K562 (cell line): ENCODE results near the gene GNAT2. TPM values are rescaled to one million over a fixed set of nuclear protein-coding genes. Genes with fewer than 3 reads are reported as not detected.

Experiments used
- ATAC-seq: fragments of 200-7000 bp; cut with Tn5 transposase; 3 replicates; pipeline ENCODE4 v1.9.1; 2020; ENCODE audit warnings: moderate library complexity
- BruUV-seq: library from RNA; stranded (reverse); fragments of 400-500 nt; replicated peaks from 2 replicates; lab custom pipeline; 2021; lab: Mats Ljungman, UMichigan
- CTCF ChIA-PET: fragments of 300-600 bp; formaldehyde crosslinking; extraction: SDS; loops from one replicate; lab custom pipeline; 2021; ENCODE audit warnings: low intra/inter-chr PET ratio; lab: Yijun Ruan, JAX
- POLR2A ChIA-PET: fragments of 300-600, 350-650 bp; sonication (Branson Sonifier 250); formaldehyde crosslinking; extraction: SDS; loops from one replicate; lab custom pipeline; 2021; ENCODE audit warnings: antibody characterized with exemption, inconsistent platforms; lab: Yijun Ruan, JAX
- DNase-seq, 4 experiments: peaks; one replicate each; pipeline versions ENCODE4 v3.0.0 to v3.0.0-alpha.2; 2011 to 2018; ENCODE audit warnings: low spot score in 3 of 4, mixed read lengths in 3 of 4; ENCODE audit errors: extremely low read depth in 1 of 4
- FAIRE-seq: peaks from 2 replicates; lab custom pipeline; 2011; peaks lifted over from hg19 to GRCh38; lab: Jason Lieb, UNC
- H2AFZ ChIP-seq: 2 replicates; pipeline ENCODE4 v1.6.0; 2011; ENCODE audit warnings: low read depth, low read length, control low read depth, inconsistent platforms
- H3K27ac ChIP-seq: fragments of 200-600 bp; 3 replicates; pipeline ENCODE4 v1.8.0; 2011; ENCODE audit warnings: low read depth, mild to moderate bottlenecking, control low read depth, inconsistent platforms, low read length, moderate library complexity, mixed read lengths; ENCODE audit errors: extremely low read depth
- H3K27me3 ChIP-seq, 2 experiments: fragments of 300-600 bp in 1 of 2; 2 replicates in 1 of 2; 3 replicates in 1 of 2; pipeline versions ENCODE4 v1.6.0 to v1.8.0; 2011; ENCODE audit warnings: inconsistent platforms in 2 of 2, low read length in 2 of 2, mild to moderate bottlenecking in 1 of 2, mixed read lengths in 1 of 2, moderate library complexity in 1 of 2; ENCODE audit not compliant: control insufficient read depth in 2 of 2, insufficient read depth in 2 of 2
- H3K36me3 ChIP-seq: fragments of 300-600 bp; 3 replicates; pipeline ENCODE4 v1.8.0; 2011; ENCODE audit warnings: mild to moderate bottlenecking, low read length, inconsistent platforms; ENCODE audit not compliant: control insufficient read depth, insufficient read depth
- H3K4me1 ChIP-seq, 2 experiments: fragments of 200-600 bp in 1 of 2; replicated peaks in 1 of 2; 2 replicates in 1 of 2; 3 replicates in 1 of 2; pipeline versions ENCODE4 v1.5.1 to v1.8.0; 2011; ENCODE audit warnings: inconsistent platforms in 2 of 2, low read length in 2 of 2, mild to moderate bottlenecking in 1 of 2, mixed read lengths in 1 of 2, moderate library complexity in 1 of 2; ENCODE audit not compliant: control insufficient read depth in 2 of 2, insufficient read depth in 2 of 2
- H3K4me2 ChIP-seq: 2 replicates; pipeline ENCODE4 v1.6.1; 2011; ENCODE audit warnings: low read length, control low read depth, inconsistent platforms, mixed read lengths; ENCODE audit not compliant: insufficient read depth
- H3K4me3 ChIP-seq: fragments of 200-600 bp; sonication (generic), shearing (Covaris generic); 2 replicates; pipeline ENCODE4 v1.5.1; 2016; ENCODE audit warnings: control low read depth, inconsistent platforms
- H3K79me2 ChIP-seq: fragments of 200-600 bp; 3 replicates; pipeline ENCODE4 v1.8.0; 2011; ENCODE audit warnings: low read length, inconsistent platforms; ENCODE audit not compliant: control insufficient read depth, insufficient read depth
- H3K9ac ChIP-seq, 2 experiments: 2 replicates each; pipeline versions ENCODE4 v1.6.0 to v1.6.1; 2011; ENCODE audit warnings: low read depth in 2 of 2, low read length in 2 of 2, control low read depth in 1 of 2, inconsistent platforms in 1 of 2, mild to moderate bottlenecking in 1 of 2, mixed read lengths in 1 of 2; ENCODE audit not compliant: insufficient read depth in 1 of 2
- H3K9me1 ChIP-seq: one replicate; pipeline ENCODE4 v1.6.0; 2011; ENCODE audit warnings: inconsistent platforms, mild to moderate bottlenecking, low read length, moderate library complexity; ENCODE audit not compliant: control insufficient read depth, insufficient read depth
- H3K9me3 ChIP-seq: replicated peaks from 2 replicates; pipeline ENCODE4 v1.5.1; 2011; ENCODE audit warnings: low read depth, low read length, inconsistent platforms; ENCODE audit not compliant: control insufficient read depth, insufficient read depth
- H4K20me1 ChIP-seq: replicated peaks from 2 replicates; pipeline ENCODE4 v1.6.1; 2011; ENCODE audit warnings: low read length, inconsistent platforms, mixed read lengths; ENCODE audit not compliant: control insufficient read depth, insufficient read depth
- BRF1 ChIP-seq: IDR thresholded peaks from 3 replicates; pipeline ENCODE4 v1.6.1; 2011; ENCODE audit warnings: borderline replicate concordance, mild to moderate bottlenecking; ENCODE audit not compliant: insufficient read length; ENCODE audit errors: extremely low read depth
- E2F3 ChIP-seq: fragments of 250-450 bp; sonication (Bioruptor Pico); IDR thresholded peaks from 2 replicates; pipeline ENCODE4 v1.4.0; 2020; ENCODE audit warnings: mild to moderate bottlenecking
- ETV1 ChIP-seq: fragments of 450-650 bp; conservative IDR thresholded peaks from 2 replicates; pipeline ENCODE4 v1.6.1; 2016; ENCODE audit warnings: missing genetic modification characterization, control low read depth, low read depth, missing compliant biosample characterization
- HNRNPH1 ChIP-seq: fragments of 200-400 bp; formaldehyde crosslinking; optimal IDR thresholded peaks from 2 replicates; pipeline ENCODE3; 2017; ENCODE audit warnings: low read depth, mild to moderate bottlenecking, low read length, moderate library complexity
- MCM5 ChIP-seq: fragments of 450-650 bp; IDR thresholded peaks from 2 replicates; pipeline ENCODE4 v1.6.1; 2016; ENCODE audit warnings: low read depth
- NUFIP1 ChIP-seq: fragments of 450-650 bp; IDR thresholded peaks from 2 replicates; pipeline ENCODE4 v1.6.1; 2018; ENCODE audit not compliant: partially characterized antibody
- POLR2AphosphoS2 ChIP-seq: IDR thresholded peaks from 2 replicates; pipeline ENCODE4 v1.6.1; 2012; ENCODE audit warnings: low read length, improper control_type of control experiment
- RFX7 ChIP-seq: fragments of 250-450 bp; sonication (Bioruptor Pico); IDR thresholded peaks from 2 replicates; pipeline ENCODE4 v1.5.1; 2021; ENCODE audit warnings: mild to moderate bottlenecking
- ZFP36 ChIP-seq: fragments of 150-350 bp; IDR thresholded peaks from 2 replicates; pipeline ENCODE4 v1.6.1; 2018; ENCODE audit warnings: low read length, low read depth; ENCODE audit not compliant: partially characterized antibody
- ZNF12 ChIP-seq: sonication (generic); formaldehyde crosslinking; IDR thresholded peaks from 2 replicates; pipeline ENCODE4 v1.4.0; 2020; ENCODE audit warnings: mild to moderate bottlenecking, missing genetic modification reagents
- ZNF212 ChIP-seq: fragments of 450-650 bp; formaldehyde crosslinking; IDR thresholded peaks from 2 replicates; pipeline ENCODE4 v1.4.0; 2020; ENCODE audit warnings: mild to moderate bottlenecking
- ZNF282 ChIP-seq: sonication (generic); formaldehyde crosslinking; IDR thresholded peaks from 2 replicates; pipeline ENCODE4 v1.8.1; 2023; ENCODE audit warnings: missing genetic modification reagents
- WGBS: fragments of 100-300 bp; shearing (Covaris generic); methylation state at CpG from one replicate; pipeline ENCODE4 v1.1.6; 2016; ENCODE audit warnings: low coverage, mixed read lengths; ENCODE audit not compliant: insufficient coverage; ENCODE audit errors: missing lambda C conversion rate; 5-methylcytosine and 5-hydroxymethylcytosine counted together
- in situ Hi-C: fragments of 300-500 bp; cut with MboI; formaldehyde crosslinking; loops from 4 replicates; pipeline ENCODE4 v1.15.0; 2018; ENCODE audit warnings: inconsistent platforms, mixed read lengths
- intact Hi-C: fragments of 100-400 bp; cut with micrococcal nuclease; formaldehyde crosslinking; loops from 2 replicates; pipeline ENCODE4 v1.14.2; 2022
- polyA plus RNA-seq, 8 experiments: library from polyadenylated mRNA; depleted of rRNA in 4 of 8; stranded (reverse) in 5 of 8; unstranded in 3 of 8; fragments of >200 nt; fragmentation: Nextera tagmentation in 2 of 8; fragmentation: Illumina TruSeq in 1 of 8; extraction: Ambion mirVana in 2 of 8; extraction: Trizol in 1 of 8; gene quantifications; 2 replicates each; pipeline versions ENCODE4 v1.2.1 to v1.2.3, GENCODE V29; 2011 to 2014; ENCODE audit warnings: inconsistent platforms in 1 of 8, missing spikeins in 1 of 8
- total RNA-seq, 7 experiments: library from RNA; depleted of rRNA in 6 of 7; stranded (reverse); fragments of >200 nt in 6 of 7; fragmentation: Illumina TruSeq in 2 of 7; extraction: Trizol in 2 of 7; gene quantifications; 2 replicates each; pipeline versions ENCODE4 v1.2.1 to v1.2.3, GENCODE V29; 2011 to 2021; ENCODE audit warnings: low replicate concordance in 1 of 7
- TF ChIP-seq, protein P1 (sequence below), 3 experiments: IDR thresholded peaks in 2 of 3; conservative IDR thresholded peaks in 1 of 3; 2 replicates each; pipeline ENCODE4 v1.5.1; 2011 to 2012; ENCODE audit warnings: low read length in 3 of 3, mild to moderate bottlenecking in 3 of 3, control low read depth in 2 of 3, improper control_type of control experiment in 1 of 3, inconsistent platforms in 1 of 3, low read depth in 1 of 3, mixed read lengths in 1 of 3, moderate library complexity in 1 of 3; ENCODE audit not compliant: insufficient read depth in 2 of 3
- TF ChIP-seq, protein P2 (sequence below): fragments of 200-800 bp; sonication (Bioruptor generic); IDR thresholded peaks from 2 replicates; pipeline ENCODE4 v1.6.1; 2017; ENCODE audit warnings: missing genetic modification characterization, missing compliant biosample characterization

Gene GNAT2
- total and polyA plus RNA-seq, 9 of the 15 experiments (the other 6 are each of a cell fraction or from before 2014, with no cell fraction given) = 0.06 to 0.52 (median 0.24) TPM; not detected in 1

DNA sequence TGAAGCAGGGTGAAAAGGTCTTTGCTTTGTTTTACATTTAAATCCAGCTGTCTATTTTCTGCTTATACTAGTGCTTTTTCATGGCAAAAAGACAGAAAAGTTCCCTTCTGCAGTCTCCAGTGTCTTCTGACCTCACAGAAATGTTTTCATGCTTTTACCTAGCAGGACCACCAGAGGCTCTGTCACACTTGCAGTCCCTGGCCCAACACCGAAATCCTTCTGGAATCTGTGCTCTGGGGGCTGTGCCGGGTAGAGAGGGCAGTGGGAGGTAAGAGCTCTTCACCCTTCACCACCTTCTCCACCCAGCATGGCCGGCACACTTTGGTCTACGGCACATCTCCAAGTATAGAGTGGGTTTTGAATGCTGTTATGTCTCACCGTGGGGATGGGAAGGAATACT is 20.8 kb downstream of the GNAT2 start (continued):
- TF ChIP-seq, protein P1, sequence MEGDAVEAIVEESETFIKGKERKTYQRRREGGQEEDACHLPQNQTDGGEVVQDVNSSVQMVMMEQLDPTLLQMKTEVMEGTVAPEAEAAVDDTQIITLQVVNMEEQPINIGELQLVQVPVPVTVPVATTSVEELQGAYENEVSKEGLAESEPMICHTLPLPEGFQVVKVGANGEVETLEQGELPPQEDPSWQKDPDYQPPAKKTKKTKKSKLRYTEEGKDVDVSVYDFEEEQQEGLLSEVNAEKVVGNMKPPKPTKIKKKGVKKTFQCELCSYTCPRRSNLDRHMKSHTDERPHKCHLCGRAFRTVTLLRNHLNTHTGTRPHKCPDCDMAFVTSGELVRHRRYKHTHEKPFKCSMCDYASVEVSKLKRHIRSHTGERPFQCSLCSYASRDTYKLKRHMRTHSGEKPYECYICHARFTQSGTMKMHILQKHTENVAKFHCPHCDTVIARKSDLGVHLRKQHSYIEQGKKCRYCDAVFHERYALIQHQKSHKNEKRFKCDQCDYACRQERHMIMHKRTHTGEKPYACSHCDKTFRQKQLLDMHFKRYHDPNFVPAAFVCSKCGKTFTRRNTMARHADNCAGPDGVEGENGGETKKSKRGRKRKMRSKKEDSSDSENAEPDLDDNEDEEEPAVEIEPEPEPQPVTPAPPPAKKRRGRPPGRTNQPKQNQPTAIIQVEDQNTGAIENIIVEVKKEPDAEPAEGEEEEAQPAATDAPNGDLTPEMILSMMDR (IDR thresholded peaks at IDR 0.05 in 2 of 3, conservative IDR thresholded peaks at IDR 0.05 in 1 of 3; ENCODE audit: insufficient read depth in 2 of 3, low read depth in 1 of 3, low read length in 3 of 3) = peak; percentile 30 to 45 (median 33); a peak in 3 of 6 replicates
- no peak for TF ChIP-seq MCM5
- no peak for TF ChIP-seq ZNF212 (CRISPR knock-in tag)

DNA sequence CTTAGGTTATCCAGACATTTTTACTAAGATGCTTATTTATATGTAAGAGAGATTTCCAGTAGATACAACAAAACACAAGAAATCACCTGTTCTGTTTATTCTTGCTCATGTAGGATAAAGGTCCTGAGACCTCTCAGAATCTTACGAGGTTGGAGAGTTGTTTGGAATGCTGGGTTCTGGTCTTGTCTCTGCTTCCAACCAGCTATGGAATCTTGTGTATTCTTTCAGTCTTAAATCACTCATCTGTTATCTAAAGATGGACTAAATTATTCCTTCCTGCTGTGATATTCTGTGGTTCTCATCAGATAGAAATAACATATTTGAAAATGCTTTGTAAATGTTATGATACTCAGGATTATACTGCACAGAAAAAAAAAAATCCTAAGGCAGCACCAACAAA is 21.3 kb downstream of the GNAT2 start:
- no peak overlapping the region for H2AFZ ChIP-seq
- CTCF ChIA-PET = no interaction called here
- H3K9me1 ChIP-seq = no peaks in the 10 kb centered on the region
- ATAC-seq (no peak), FAIRE-seq (no peak), DNase-seq (no peak)
- POLR2A ChIA-PET = interaction anchor here (0.5 to 1.0 kb wide), 3 partner anchors 13 to 906 kb away, joined by 3 to 4 read pairs (median 3); partner anchors contain the start of gene PRPF38B
- no peak overlapping the region for H3K9ac ChIP-seq
- H3K4me1 ChIP-seq = no peaks in the 10 kb centered on the region
- H3K27me3 ChIP-seq = no peaks in the 10 kb centered on the region
- no peaks in the 10 kb centered on the region for H3K9me3 ChIP-seq
- TF ChIP-seq, protein P2, sequence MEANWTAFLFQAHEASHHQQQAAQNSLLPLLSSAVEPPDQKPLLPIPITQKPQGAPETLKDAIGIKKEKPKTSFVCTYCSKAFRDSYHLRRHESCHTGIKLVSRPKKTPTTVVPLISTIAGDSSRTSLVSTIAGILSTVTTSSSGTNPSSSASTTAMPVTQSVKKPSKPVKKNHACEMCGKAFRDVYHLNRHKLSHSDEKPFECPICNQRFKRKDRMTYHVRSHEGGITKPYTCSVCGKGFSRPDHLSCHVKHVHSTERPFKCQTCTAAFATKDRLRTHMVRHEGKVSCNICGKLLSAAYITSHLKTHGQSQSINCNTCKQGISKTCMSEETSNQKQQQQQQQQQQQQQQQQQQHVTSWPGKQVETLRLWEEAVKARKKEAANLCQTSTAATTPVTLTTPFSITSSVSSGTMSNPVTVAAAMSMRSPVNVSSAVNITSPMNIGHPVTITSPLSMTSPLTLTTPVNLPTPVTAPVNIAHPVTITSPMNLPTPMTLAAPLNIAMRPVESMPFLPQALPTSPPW (CRISPR knock-in tag) = no peak
- TF ChIP-seq E2F3 (CRISPR knock-in tag) = no peak
- no peak for TF ChIP-seq ZNF12 (CRISPR knock-in tag)
- no peak for TF ChIP-seq RFX7 (CRISPR knock-in tag)
- TF ChIP-seq ETV1 (tag) = no peak
- TF ChIP-seq POLR2AphosphoS2 = no peak
- TF ChIP-seq NUFIP1 = no peak
- TF ChIP-seq HNRNPH1 = no peak
- no peak for TF ChIP-seq ZFP36
- no peak for TF ChIP-seq ZNF282 (CRISPR knock-in tag)
- TF ChIP-seq BRF1 = no peak
- H3K27ac ChIP-seq = no peak overlapping the region
- 84% methylated on average over 1 of the region's 1 CpG for WGBS
- intact Hi-C loops = no loop called here
- in situ Hi-C loops = no loop called here
- no peak overlapping the region for H3K4me2 ChIP-seq
- no TSS peak for BruUV-seq
- peaks cover 21% of the 10 kb centered on the region for H3K36me3 ChIP-seq
- H3K79me2 ChIP-seq = no peaks in the 10 kb centered on the region
- H4K20me1 ChIP-seq = no peaks in the 10 kb centered on the region
- no peak overlapping the region for H3K4me3 ChIP-seq
